Keratinocyte (primary cell): ENCODE results near the gene GHRL. TPM values are rescaled to one million over a fixed set of nuclear protein-coding genes. Genes with fewer than 3 reads are reported as not detected.
"Not testable (repeated sequence)": the region's sequence is repeated elsewhere in the genome, so short reads cannot be mapped to it uniquely, and the experiment has no call there.

ENCODE experiments used
- DNase-seq: peaks from one replicate; pipeline ENCODE4 v3.0.0-alpha.2; 2011; ENCODE audit warnings: low read depth, missing footprints, low spot score
- FAIRE-seq: peaks from 2 replicates; lab custom pipeline; 2011; peaks lifted over from hg19 to GRCh38; lab: Jason Lieb, UNC
- H2AFZ ChIP-seq: 2 replicates; pipeline ENCODE4 v1.6.0; 2012; ENCODE audit warnings: low read length, control low read depth, inconsistent platforms; ENCODE audit not compliant: control insufficient read depth
- H3K27ac ChIP-seq: 2 replicates; pipeline ENCODE4 v1.5.1; 2011; ENCODE audit warnings: low read length; ENCODE audit not compliant: control insufficient read depth, insufficient read depth
- H3K27me3 ChIP-seq: 3 replicates; pipeline ENCODE4 v1.6.0; 2011; ENCODE audit warnings: low read length; ENCODE audit not compliant: control insufficient read depth, insufficient read depth; ENCODE audit errors: extremely low read depth
- H3K36me3 ChIP-seq, 2 experiments: 2 replicates in 1 of 2; 3 replicates in 1 of 2; pipeline ENCODE4 v1.5.1; 2011; ENCODE audit warnings: low read length in 2 of 2, mild to moderate bottlenecking in 1 of 2; ENCODE audit not compliant: control insufficient read depth in 2 of 2, insufficient read depth in 2 of 2; ENCODE audit errors: extremely low read depth in 1 of 2
- H3K4me1 ChIP-seq: 3 replicates; pipeline ENCODE4 v1.5.1; 2011; ENCODE audit warnings: low read length; ENCODE audit not compliant: control insufficient read depth, insufficient read depth; ENCODE audit errors: extremely low read depth
- H3K4me2 ChIP-seq: 3 replicates; pipeline ENCODE4 v1.6.0; 2011; ENCODE audit warnings: low read depth, low read length; ENCODE audit not compliant: control insufficient read depth, insufficient read depth; ENCODE audit errors: extremely low read depth
- H3K4me3 ChIP-seq, 3 experiments: fragments of 200-600 bp in 1 of 3; sonication (generic) in 1 of 3; 2 replicates in 2 of 3; 3 replicates in 1 of 3; pipeline ENCODE4 v1.5.1; 2011 to 2016; ENCODE audit warnings: low read length in 3 of 3, mild to moderate bottlenecking in 3 of 3, control low read depth in 2 of 3, inconsistent platforms in 1 of 3, low read depth in 1 of 3, mixed read lengths in 1 of 3, mixed run types in 1 of 3, moderate library complexity in 1 of 3; ENCODE audit not compliant: control insufficient read depth in 2 of 3, insufficient read depth in 2 of 3; ENCODE audit errors: extremely low read depth in 1 of 3
- H3K79me2 ChIP-seq: 2 replicates; pipeline ENCODE4 v1.6.0; 2012; ENCODE audit warnings: low read length; ENCODE audit not compliant: control insufficient read depth, insufficient read depth
- H3K9ac ChIP-seq: 3 replicates; pipeline ENCODE4 v1.6.0; 2011; ENCODE audit warnings: low read length; ENCODE audit not compliant: control insufficient read depth, insufficient read depth; ENCODE audit errors: extremely low read depth
- H3K9me1 ChIP-seq: 3 replicates; pipeline ENCODE4 v1.6.0; 2011; ENCODE audit warnings: low read length; ENCODE audit not compliant: control insufficient read depth, insufficient read depth; ENCODE audit errors: extremely low read depth
- H3K9me3 ChIP-seq: 2 replicates; pipeline ENCODE4 v1.5.1; 2012; ENCODE audit warnings: low read depth, low read length; ENCODE audit not compliant: control insufficient read depth
- H4K20me1 ChIP-seq: 3 replicates; pipeline ENCODE4 v1.6.0; 2011; ENCODE audit warnings: low read length; ENCODE audit not compliant: control insufficient read depth, insufficient read depth; ENCODE audit errors: extremely low read depth
- CTCF ChIP-seq, 3 experiments: IDR thresholded peaks in 1 of 3; conservative IDR thresholded peaks in 1 of 3; optimal IDR thresholded peaks in 1 of 3; 2 replicates in 2 of 3; 3 replicates in 1 of 3; pipeline versions ENCODE3 to v1.5.1; 2011; ENCODE audit warnings: low read length in 3 of 3, mild to moderate bottlenecking in 3 of 3, moderate library complexity in 2 of 3, control low read depth in 1 of 3, inconsistent platforms in 1 of 3; ENCODE audit not compliant: insufficient read depth in 2 of 3; ENCODE audit errors: extremely low read depth in 1 of 3
- EZH2 ChIP-seq: IDR thresholded peaks from one replicate; pipeline ENCODE4 v1.6.1; 2012; ENCODE audit warnings: inconsistent platforms, mild to moderate bottlenecking, low read length, moderate library complexity
- dilution Hi-C: fragments of 300-500 bp; cut with MboI; formaldehyde crosslinking; loops from one replicate; pipeline ENCODE4 v1.7.0; 2020; ENCODE audit warnings: low sequenced_read_pairs; ENCODE audit not compliant: extremely low pct_ligation_motif_present
- polyA plus RNA-seq, 5 experiments: library from polyadenylated mRNA; depleted of rRNA in 3 of 5; stranded (reverse) in 3 of 5; stranded (forward) in 1 of 5; unstranded in 1 of 5; fragments of >200 nt; gene quantifications; 1 replicate in 1 of 5; 2 replicates in 3 of 5; 3 replicates in 1 of 5; pipeline versions ENCODE4 v1.2.1 to v1.2.3, GENCODE V29; 2011 to 2012; ENCODE audit warnings: missing spikeins in 2 of 5, low read depth in 1 of 5, low replicate concordance in 1 of 5

GHRL gene
- polyA plus RNA-seq, 1 donor (not counting 4 experiments of a cell fraction or from before 2014, with no cell fraction given) = not detected

GRCh38 chr3:10299679-10300078 lies 6.9 kb upstream of the GHRL start:
- no peaks in the 10 kb centered on the region for H3K27me3 ChIP-seq
- H2AFZ ChIP-seq = no peak overlapping the region
- H4K20me1 ChIP-seq = peaks cover 4% of the 10 kb centered on the region
- H3K4me3 ChIP-seq = no peak overlapping the region
- H3K27ac ChIP-seq = no peak overlapping the region
- peaks cover 30 to 36% of the 10 kb centered on the region in 2 experiments for H3K36me3 ChIP-seq
- H3K9ac ChIP-seq = no peak overlapping the region
- H3K9me3 ChIP-seq = no peaks in the 10 kb centered on the region
- no peaks in the 10 kb centered on the region for H3K4me1 ChIP-seq
- TF ChIP-seq EZH2 (no peak), CTCF (optimal IDR thresholded peaks at IDR 0.05 in 1 of 3, IDR thresholded peaks at IDR 0.05 in 1 of 3, conservative IDR thresholded peaks at IDR 0.05 in 1 of 3; ENCODE audit: extremely low read depth in 1 of 3, insufficient read depth in 2 of 3, low read length in 3 of 3) (no peak)
- FAIRE-seq = no peak
- no peaks in the 10 kb centered on the region for H3K79me2 ChIP-seq
- no peaks in the 10 kb centered on the region for H3K9me1 ChIP-seq
- dilution Hi-C loops = no loop called here
- H3K4me2 ChIP-seq = no peak overlapping the region
- no peak for DNase-seq

- DNase-seq = no peak
- Histone ChIP-seq H4K20me1 (peaks cover 4% of the 10 kb centered on the region), H3K4me3 (no peak overlapping the region), H3K79me2 (no peaks in the 10 kb centered on the region), H3K36me3 (peaks cover 26 to 31% of the 10 kb centered on the region in 2 experiments), H2AFZ (no peak overlapping the region), H3K9ac (no peak overlapping the region), H3K27me3 (no peaks in the 10 kb centered on the region), H3K4me2 (no peak overlapping the region), H3K27ac (no peak overlapping the region), H3K9me3 (no peaks in the 10 kb centered on the region), H3K4me1 (no peaks in the 10 kb centered on the region), H3K9me1 (no peaks in the 10 kb centered on the region)
- TF ChIP-seq EZH2 (no peak), CTCF (optimal IDR thresholded peaks at IDR 0.05 in 1 of 3, IDR thresholded peaks at IDR 0.05 in 1 of 3, conservative IDR thresholded peaks at IDR 0.05 in 1 of 3; ENCODE audit: extremely low read depth in 1 of 3, insufficient read depth in 2 of 3, low read length in 3 of 3) (no peak)
- FAIRE-seq = no peak
- dilution Hi-C loops = no loop called here
Observed at GRCh38 chr3:10299175-10299574, 6.4 kb upstream of the GHRL start.

- H3K4me1 ChIP-seq, H3K9ac ChIP-seq, H3K4me3 ChIP-seq, dilution Hi-C loops, H3K27me3 ChIP-seq, FAIRE-seq, H3K4me2 ChIP-seq, DNase-seq, H3K79me2 ChIP-seq, H2AFZ ChIP-seq, H3K9me3 ChIP-seq, H3K27ac ChIP-seq, H3K9me1 ChIP-seq, H4K20me1 ChIP-seq: not testable (repeated sequence)
- peaks cover 19 to 25% of the 10 kb centered on the region in 2 experiments for H3K36me3 ChIP-seq
Observed at GRCh38 chr3:10298064-10298463, 5.3 kb upstream of the GHRL start.
